Transverse colon (tissue), 4 donors: ENCODE data around the gene LIPA. TPM values are rescaled to one million over a fixed set of nuclear protein-coding genes. Genes with fewer than 3 reads are reported as not detected.

Source experiments
- DNase-seq: peaks from one replicate; pipeline ENCODE4 v3.0.0-alpha.2; 2019
- H3K27ac ChIP-seq, 4 donors: fragments of 200-600 bp; sonication (generic); 2 replicates each; pipeline ENCODE4 v1.5.1; 2016 to 2018; ENCODE audit warnings: inconsistent platforms in 4 of 4
- H3K27me3 ChIP-seq: fragments of 200-600 bp; sonication (generic); 2 replicates; pipeline ENCODE4 v1.5.1; 2017; ENCODE audit warnings: inconsistent platforms
- H3K36me3 ChIP-seq, 4 donors: fragments of 200-600 bp; sonication (generic); 2 replicates each; pipeline ENCODE4 v1.5.1; 2017 to 2019; ENCODE audit warnings: inconsistent platforms in 4 of 4
- H3K4me1 ChIP-seq, 4 donors: fragments of 200-600 bp; sonication (generic); 2 replicates each; pipeline ENCODE4 v1.5.1; 2017 to 2020; ENCODE audit warnings: inconsistent platforms in 4 of 4
- H3K4me3 ChIP-seq, 4 donors: fragments of 200-600 bp; sonication (generic); 1 replicate in 1 of 4; 2 replicates in 3 of 4; pipeline versions ENCODE4 v1.5.1 to v1.6.1; 2017 to 2019; ENCODE audit warnings: inconsistent platforms in 4 of 4
- H3K9me3 ChIP-seq, 2 donors: fragments of 200-600 bp; sonication (generic); 2 replicates each; pipeline ENCODE4 v1.5.1; 2017 to 2019; ENCODE audit warnings: inconsistent platforms in 2 of 2
- EP300 ChIP-seq: sonication (generic); formaldehyde crosslinking; IDR thresholded peaks from one replicate; pipeline ENCODE4 v1.6.1; 2017; ENCODE audit warnings: antibody characterized with exemption, low read depth
- POLR2A ChIP-seq: fragments of 450-650 bp; IDR thresholded peaks from one replicate; pipeline ENCODE4 v1.6.1; 2016; ENCODE audit warnings: antibody characterized with exemption, mild to moderate bottlenecking, moderate library complexity
- POLR2AphosphoS5 ChIP-seq, 3 donors: sonication (generic); formaldehyde crosslinking; IDR thresholded peaks; one replicate each; pipeline ENCODE4 v1.6.1; 2016; ENCODE audit warnings: antibody characterized with exemption in 3 of 3
- WGBS, 2 donors: methylation state at CpG; one replicate each; pipeline ENCODE4 v1.1.5; 2018; ENCODE audit warnings: low coverage in 1 of 2; 5-methylcytosine and 5-hydroxymethylcytosine counted together
- in situ Hi-C, 4 donors: fragments of 200-750 bp; cut with MboI; loops; one replicate each; pipeline versions ENCODE4 v1.15.0 to v1.15.1; 2017; ENCODE audit warnings: low sequenced_read_pairs in 3 of 4, low pct_ligation_motif_present in 1 of 4, low pct_unique_long_range_greater_than_20kb in 1 of 4
- intact Hi-C: fragments of 100-400 bp; cut with DNase I; formaldehyde crosslinking; loops from one replicate; pipeline ENCODE4 v1.15.1; 2023; ENCODE audit warnings: low total_unique reads
- total RNA-seq, 4 donors: library from RNA; depleted of rRNA; stranded (reverse); fragments of >200 nt; gene quantifications; one replicate each; pipeline ENCODE4 v1.1.0, GENCODE V29; 2016
- TF ChIP-seq, protein P1 (sequence below), 5 experiments: fragments of 200-600 bp in 3 of 5; fragments of 450-650 bp in 2 of 5; sonication (generic) in 3 of 5; IDR thresholded peaks; 1 replicate in 2 of 5; 2 replicates in 3 of 5; pipeline ENCODE4 v1.5.1; 2016 to 2017; ENCODE audit warnings: antibody characterized with exemption in 5 of 5, inconsistent platforms in 3 of 5, mild to moderate bottlenecking in 2 of 5, moderate library complexity in 1 of 5

Gene LIPA
- total RNA-seq, 4 donors from 2014 or later = 3.6 to 23.8 (median 12.1) TPM

DNA sequence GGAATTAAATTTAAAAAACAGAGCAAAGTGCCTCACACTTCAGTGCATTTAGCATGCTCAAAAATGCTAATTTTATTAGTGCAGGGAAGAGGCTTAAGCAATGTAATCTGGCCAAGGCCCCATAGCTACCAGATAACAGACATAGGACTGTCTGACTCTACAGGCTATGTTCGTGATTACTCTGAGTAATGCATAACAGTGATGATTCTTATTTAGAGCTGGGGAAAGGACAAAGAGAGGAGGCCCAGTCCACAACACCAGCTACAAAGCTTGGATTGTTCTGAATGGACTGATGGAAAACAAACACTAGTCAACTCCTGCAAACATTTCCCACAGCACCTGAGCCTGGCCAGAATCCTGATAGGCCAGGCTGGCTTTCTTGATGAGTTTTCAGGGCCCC, 36.1 kb downstream of the LIPA start:
- no peak for DNase-seq
- Histone ChIP-seq H3K4me3 (no peak overlapping the region), H3K4me1 (peaks cover 0 to 13% (median 8%) of the 10 kb centered on the region in 4 donors), H3K36me3 (no peaks in the 10 kb centered on the region), H3K27me3 (peaks cover 9% of the 10 kb centered on the region), H3K27ac (no peak overlapping the region), H3K9me3 (no peaks in the 10 kb centered on the region)
- no peak for TF ChIP-seq POLR2A
- TF ChIP-seq, protein P1, sequence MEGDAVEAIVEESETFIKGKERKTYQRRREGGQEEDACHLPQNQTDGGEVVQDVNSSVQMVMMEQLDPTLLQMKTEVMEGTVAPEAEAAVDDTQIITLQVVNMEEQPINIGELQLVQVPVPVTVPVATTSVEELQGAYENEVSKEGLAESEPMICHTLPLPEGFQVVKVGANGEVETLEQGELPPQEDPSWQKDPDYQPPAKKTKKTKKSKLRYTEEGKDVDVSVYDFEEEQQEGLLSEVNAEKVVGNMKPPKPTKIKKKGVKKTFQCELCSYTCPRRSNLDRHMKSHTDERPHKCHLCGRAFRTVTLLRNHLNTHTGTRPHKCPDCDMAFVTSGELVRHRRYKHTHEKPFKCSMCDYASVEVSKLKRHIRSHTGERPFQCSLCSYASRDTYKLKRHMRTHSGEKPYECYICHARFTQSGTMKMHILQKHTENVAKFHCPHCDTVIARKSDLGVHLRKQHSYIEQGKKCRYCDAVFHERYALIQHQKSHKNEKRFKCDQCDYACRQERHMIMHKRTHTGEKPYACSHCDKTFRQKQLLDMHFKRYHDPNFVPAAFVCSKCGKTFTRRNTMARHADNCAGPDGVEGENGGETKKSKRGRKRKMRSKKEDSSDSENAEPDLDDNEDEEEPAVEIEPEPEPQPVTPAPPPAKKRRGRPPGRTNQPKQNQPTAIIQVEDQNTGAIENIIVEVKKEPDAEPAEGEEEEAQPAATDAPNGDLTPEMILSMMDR (IDR thresholded peaks at IDR 0.05) = no peak
- TF ChIP-seq POLR2AphosphoS5 (IDR thresholded peaks at IDR 0.05) = no peak
- no peak for TF ChIP-seq EP300
- 84% methylated on average over 1 of the region's 1 CpG; no CpG with 5 or more reads in 1 of the 2 donors for WGBS, 2 donors
- intact Hi-C loops (loop anchor here (5.0 kb wide), 1 partner anchor 378 kb away; no protein-coding TSS in a partner anchor), in situ Hi-C loops (loop anchor here (10.0 to 25.0 kb wide), 4 partner anchors 181 to 381 kb away; no protein-coding TSS in a partner anchor)

DNA sequence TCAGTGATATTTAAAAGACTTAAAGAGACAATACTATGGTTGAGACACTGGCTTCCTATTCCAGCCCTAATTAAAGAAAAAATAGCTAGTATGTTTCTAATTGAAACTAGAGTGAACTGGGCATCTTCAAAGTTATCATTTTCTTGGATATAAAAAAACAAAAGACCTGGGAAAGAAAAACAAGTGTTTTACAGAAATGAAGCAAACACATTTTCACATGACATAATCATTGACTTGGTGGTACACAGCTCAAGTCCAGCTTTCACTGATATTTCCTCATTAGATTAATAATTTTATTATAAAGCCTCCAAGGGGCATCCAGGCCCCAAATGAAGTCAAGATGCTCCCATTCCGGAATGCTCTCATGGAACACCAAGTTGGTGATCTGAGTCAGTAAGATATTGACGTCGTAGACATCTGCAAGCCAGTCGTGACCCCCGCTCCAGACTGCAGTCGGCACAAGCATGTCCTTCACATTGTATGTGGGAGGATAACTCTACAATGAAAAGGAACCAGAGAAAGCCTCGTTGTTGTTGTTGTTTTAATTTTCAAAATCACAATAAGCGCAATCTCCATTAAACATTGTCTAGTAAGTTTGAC, 36.9 kb downstream of the LIPA start:
- no peak overlapping the region for H3K4me3 ChIP-seq
- no peak for TF ChIP-seq POLR2A
- TF ChIP-seq, protein P1 (IDR thresholded peaks at IDR 0.05) = no peak
- TF ChIP-seq POLR2AphosphoS5 (IDR thresholded peaks at IDR 0.05) = no peak
- no peak for DNase-seq
- intact Hi-C loops (loop anchor here (5.0 kb wide), 1 partner anchor 377 kb away; no protein-coding TSS in a partner anchor), in situ Hi-C loops (loop anchor here (5.0 to 25.0 kb wide), 7 partner anchors 180 to 380 kb away; no protein-coding TSS in a partner anchor)
- H3K36me3 ChIP-seq = no peaks in the 10 kb centered on the region
- 88 to 100% methylated on average over 3 to 8 of the region's 8 CpGs for WGBS, 2 donors
- no peaks in the 10 kb centered on the region for H3K9me3 ChIP-seq
- peaks cover 0 to 13% (median 8%) of the 10 kb centered on the region in 4 donors for H3K4me1 ChIP-seq
- no peak overlapping the region for H3K27ac ChIP-seq
- H3K27me3 ChIP-seq = peaks cover 17% of the 10 kb centered on the region

DNA sequence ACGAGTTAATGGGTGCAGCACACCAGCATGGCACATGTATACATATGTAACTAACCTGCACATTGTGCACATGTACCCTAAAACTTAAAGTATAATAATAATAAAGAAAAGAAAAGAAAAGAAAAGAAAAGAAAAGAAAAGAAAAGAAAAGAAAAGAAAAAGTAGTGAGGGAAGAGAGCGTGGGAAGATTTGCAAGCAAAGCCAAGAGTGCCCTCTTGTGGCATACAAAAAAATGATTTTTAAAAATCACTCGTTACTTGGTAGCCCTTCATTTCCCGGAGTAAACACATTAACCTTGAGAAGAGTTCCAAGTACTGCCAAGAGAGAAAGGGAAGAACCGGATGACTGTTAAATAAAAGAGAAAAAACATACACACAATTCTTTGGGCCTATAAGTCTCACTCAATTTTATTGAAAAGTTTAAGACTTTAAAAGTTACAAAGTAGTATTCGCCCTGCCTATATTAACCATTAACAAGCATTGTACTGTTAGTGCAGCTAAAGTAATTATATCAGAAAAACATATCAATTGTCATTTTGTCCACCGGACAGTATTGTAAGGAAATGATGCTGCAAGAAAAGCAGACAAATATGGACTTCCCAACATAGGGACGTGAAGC, 38.3 kb downstream of the LIPA start:
- H3K36me3 ChIP-seq = no peaks in the 10 kb centered on the region
- no peaks in the 10 kb centered on the region for H3K9me3 ChIP-seq
- H3K4me3 ChIP-seq = no peak overlapping the region
- intact Hi-C loops = no loop called here
- no peak overlapping the region for H3K27ac ChIP-seq
- WGBS, 2 donors = 25 to 36% methylated on average over 8 of the region's 8 CpGs
- DNase-seq = no peak
- in situ Hi-C loops = loop anchor here (5.0 to 25.0 kb wide), 7 partner anchors 178 to 378 kb away; no protein-coding TSS in a partner anchor
- H3K27me3 ChIP-seq = peaks cover 31% of the 10 kb centered on the region
- TF ChIP-seq, protein P1 (IDR thresholded peaks at IDR 0.05) = peak; percentile 57 to 71 (median 65)
- no peak for TF ChIP-seq POLR2A
- peaks cover 0 to 16% (median 8%) of the 10 kb centered on the region in 4 donors for H3K4me1 ChIP-seq

DNA sequence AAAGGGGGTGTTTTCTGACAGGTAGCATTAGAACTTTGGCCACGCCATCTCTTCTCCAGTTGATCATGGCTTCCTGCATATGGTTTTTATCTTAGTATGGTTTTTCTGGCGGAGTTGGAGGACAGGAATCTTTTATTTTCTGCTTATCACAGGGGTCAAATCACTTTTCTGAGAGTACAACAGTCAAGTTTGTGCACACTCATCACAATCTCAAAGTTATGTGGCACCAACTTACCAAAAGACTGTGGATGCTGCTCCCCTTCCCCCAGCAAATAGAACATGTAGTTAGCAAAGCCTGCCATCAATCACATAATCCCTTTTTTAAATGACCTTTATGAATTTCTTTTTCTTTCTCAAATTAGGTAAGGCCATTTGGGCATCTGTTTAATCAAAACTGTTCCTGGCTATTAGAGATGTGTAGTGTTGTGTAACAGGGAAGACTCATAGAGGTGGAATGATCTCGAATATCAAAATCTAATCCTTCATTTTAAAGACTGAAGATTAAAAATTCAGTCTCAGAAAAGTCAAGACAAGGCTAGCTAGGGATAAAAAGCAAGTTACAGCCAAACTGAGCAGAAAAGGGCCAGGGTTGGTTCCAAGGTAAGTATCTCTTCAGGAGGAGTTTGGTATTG, 40.7 kb downstream of the LIPA start:
- Histone ChIP-seq H3K4me3 (no peak overlapping the region), H3K27ac (no peak overlapping the region), H3K36me3 (no peaks in the 10 kb centered on the region), H3K9me3 (no peaks in the 10 kb centered on the region), H3K4me1 (peaks cover 4 to 25% (median 14%) of the 10 kb centered on the region in 4 donors), H3K27me3 (peaks cover 55% of the 10 kb centered on the region)
- DNase-seq = no peak
- intact Hi-C loops = no loop called here
- in situ Hi-C loops = loop anchor here (5.0 to 25.0 kb wide), 7 partner anchors 176 to 376 kb away; no protein-coding TSS in a partner anchor
- 89 to 90% methylated on average over 3 of the region's 3 CpGs for WGBS, 2 donors
- TF ChIP-seq POLR2A (no peak), EP300 (no peak), POLR2AphosphoS5 (IDR thresholded peaks at IDR 0.05) (no peak)
- TF ChIP-seq, protein P1 (IDR thresholded peaks at IDR 0.05) = no peak
